ENCODE data around the gene CPZ. TPM values are rescaled to one million over a fixed set of nuclear protein-coding genes. Genes with fewer than 3 reads are reported as not detected.

The CPZ gene
- polyA plus RNA-seq, 1 donor (not counting 4 experiments of a cell fraction or from before 2014, with no cell fraction given) = not detected

DNA sequence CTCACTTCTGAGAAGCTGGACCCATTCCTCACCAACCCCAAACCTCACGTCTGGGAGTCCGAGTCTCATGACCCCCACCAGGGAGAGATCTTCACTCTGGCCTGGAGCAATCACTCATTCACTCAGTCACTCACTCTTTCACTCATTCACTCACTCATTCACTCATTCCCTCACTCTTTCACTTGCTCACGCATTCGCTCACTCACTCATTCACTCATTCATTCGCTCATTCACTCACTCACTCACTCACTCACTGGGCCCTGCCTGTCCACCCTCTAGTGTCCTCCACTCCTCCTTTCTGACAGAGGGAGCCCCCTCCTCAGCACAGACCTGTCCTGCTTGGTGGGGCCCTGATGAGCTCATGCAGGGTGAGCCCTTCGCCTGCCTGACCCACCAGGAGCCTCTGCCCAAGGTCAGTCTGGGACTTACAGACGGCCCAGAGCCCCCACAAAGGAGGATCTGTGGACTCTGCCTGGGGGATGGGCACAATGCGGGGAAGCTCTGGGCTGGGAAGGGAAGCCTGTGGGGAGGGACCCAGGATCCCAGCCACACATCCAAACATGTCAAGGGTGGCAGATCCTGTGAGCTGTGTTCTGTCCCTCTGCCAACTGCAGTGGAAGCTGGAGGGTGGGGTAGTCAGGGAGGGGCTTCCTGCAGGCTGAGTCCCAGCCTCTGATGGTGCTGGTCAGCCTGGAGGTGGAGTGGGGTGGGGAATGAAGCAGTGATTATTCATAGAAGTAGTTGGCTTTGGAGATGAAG, 18.5 kb downstream of the CPZ start:
- no peak overlapping the region for H2AFZ ChIP-seq (ENCODE audit: control insufficient read depth, low read length)
- H3K27ac ChIP-seq (ENCODE audit: control insufficient read depth, insufficient read depth, low read length) = no peak overlapping the region
- FAIRE-seq = no peak
- no peak for DNase-seq (ENCODE audit: low read depth, low spot score)
- no peak overlapping the region for H3K4me2 ChIP-seq (ENCODE audit: control insufficient read depth, extremely low read depth, insufficient read depth, low read depth, low read length)
- no peaks in the 10 kb centered on the region for H3K27me3 ChIP-seq (ENCODE audit: control insufficient read depth, extremely low read depth, insufficient read depth, low read length)
- no peak overlapping the region for H3K4me3 ChIP-seq (ENCODE audit: control insufficient read depth in 2 of 3, extremely low read depth in 1 of 3, insufficient read depth in 2 of 3, low read depth in 1 of 3, low read length in 3 of 3)
- H3K9me3 ChIP-seq (ENCODE audit: control insufficient read depth, low read depth, low read length) = no peaks in the 10 kb centered on the region
- no peaks in the 10 kb centered on the region for H3K9me1 ChIP-seq (ENCODE audit: control insufficient read depth, extremely low read depth, insufficient read depth, low read length)
- H3K36me3 ChIP-seq (ENCODE audit: control insufficient read depth in 2 of 2, extremely low read depth in 1 of 2, insufficient read depth in 2 of 2, low read length in 2 of 2) = no peaks in the 10 kb centered on the region
- no peak for TF ChIP-seq EZH2 (IDR thresholded peaks at IDR 0.05; ENCODE audit: low read length)
- H3K4me1 ChIP-seq (ENCODE audit: control insufficient read depth, extremely low read depth, insufficient read depth, low read length) = no peaks in the 10 kb centered on the region
- H3K79me2 ChIP-seq (ENCODE audit: control insufficient read depth, insufficient read depth, low read length) = no peaks in the 10 kb centered on the region
- dilution Hi-C loops (cut with MboI; ENCODE audit: extremely low pct_ligation_motif_present, low sequenced_read_pairs) = no loop called here
- H3K9ac ChIP-seq (ENCODE audit: control insufficient read depth, extremely low read depth, insufficient read depth, low read length) = no peak overlapping the region
- no peaks in the 10 kb centered on the region for H4K20me1 ChIP-seq (ENCODE audit: control insufficient read depth, extremely low read depth, insufficient read depth, low read length)

GRCh38 chr4:8612646-8613045, 20.1 kb downstream of the CPZ start:
- no peaks in the 10 kb centered on the region for H3K36me3 ChIP-seq (ENCODE audit: control insufficient read depth in 2 of 2, extremely low read depth in 1 of 2, insufficient read depth in 2 of 2, low read length in 2 of 2)
- no peak for FAIRE-seq
- H3K9me1 ChIP-seq (ENCODE audit: control insufficient read depth, extremely low read depth, insufficient read depth, low read length) = no peaks in the 10 kb centered on the region
- no peak overlapping the region for H3K27ac ChIP-seq (ENCODE audit: control insufficient read depth, insufficient read depth, low read length)
- H3K27me3 ChIP-seq (ENCODE audit: control insufficient read depth, extremely low read depth, insufficient read depth, low read length) = no peaks in the 10 kb centered on the region
- no peak overlapping the region for H2AFZ ChIP-seq (ENCODE audit: control insufficient read depth, low read length)
- H3K4me2 ChIP-seq (ENCODE audit: control insufficient read depth, extremely low read depth, insufficient read depth, low read depth, low read length) = no peak overlapping the region
- no peak overlapping the region for H3K9ac ChIP-seq (ENCODE audit: control insufficient read depth, extremely low read depth, insufficient read depth, low read length)
- H3K4me1 ChIP-seq (ENCODE audit: control insufficient read depth, extremely low read depth, insufficient read depth, low read length) = no peaks in the 10 kb centered on the region
- no peak overlapping the region for H3K4me3 ChIP-seq (ENCODE audit: control insufficient read depth in 2 of 3, extremely low read depth in 1 of 3, insufficient read depth in 2 of 3, low read depth in 1 of 3, low read length in 3 of 3)
- dilution Hi-C loops (cut with MboI; ENCODE audit: extremely low pct_ligation_motif_present, low sequenced_read_pairs) = no loop called here
- TF ChIP-seq CTCF (optimal IDR thresholded peaks at IDR 0.05 in 1 of 3, IDR thresholded peaks at IDR 0.05 in 1 of 3, conservative IDR thresholded peaks at IDR 0.05 in 1 of 3; ENCODE audit: extremely low read depth in 1 of 3, insufficient read depth in 2 of 3, low read length in 3 of 3) (no peak), EZH2 (IDR thresholded peaks at IDR 0.05; ENCODE audit: low read length) (no peak)
- DNase-seq (ENCODE audit: low read depth, low spot score) = no peak
- no peaks in the 10 kb centered on the region for H3K9me3 ChIP-seq (ENCODE audit: control insufficient read depth, low read depth, low read length)
- H4K20me1 ChIP-seq (ENCODE audit: control insufficient read depth, extremely low read depth, insufficient read depth, low read length) = no peaks in the 10 kb centered on the region
- no peaks in the 10 kb centered on the region for H3K79me2 ChIP-seq (ENCODE audit: control insufficient read depth, insufficient read depth, low read length)
